ENCODE measurements around the gene OSBPL7.

GRCh38 chr17:47810901-47811635, 10.5 kb downstream of the OSBPL7 start:
- no peak for TF ChIP-seq EZH2 (IDR thresholded peaks at IDR 0.05)
- TF ChIP-seq FOXP2 (optimal IDR thresholded peaks at IDR 0.05; ENCODE audit: control extremely low read depth, extremely low read length, insufficient read depth): no peak
- TF ChIP-seq POLR2AphosphoS5 (IDR thresholded peaks at IDR 0.05; ENCODE audit: borderline replicate concordance, low read depth, low read length): no peak

All from SK-N-MC (cell line).